Lung (tissue), 12 donors: ENCODE measurements around the gene NPHP4. TPM values are rescaled to one million over a fixed set of nuclear protein-coding genes. Genes with fewer than 3 reads are reported as not detected.

ENCODE experiments used
- ATAC-seq: fragments of 200-7000 bp; cut with Tn5 transposase; one replicate; pipeline ENCODE4 v1.9.1; 2020; ENCODE audit warnings: moderate number of reproducible peaks; ENCODE audit not compliant: insufficient read depth, low FRiP score
- DNase-seq, 3 donors: peaks; one replicate each; pipeline ENCODE4 v3.0.0-alpha.2; 2013 to 2017
- H3K27ac ChIP-seq, 2 donors: one replicate each; pipeline ENCODE4 v1.5.1; 2013; ENCODE audit warnings: mild to moderate bottlenecking in 2 of 2, moderate library complexity in 2 of 2, control low read depth in 1 of 2, inconsistent platforms in 1 of 2, low read depth in 1 of 2, low read length in 1 of 2
- H3K27me3 ChIP-seq, 3 donors: one replicate each; pipeline ENCODE4 v1.5.1; 2013; ENCODE audit warnings: low read length in 2 of 3; ENCODE audit not compliant: control insufficient read depth in 3 of 3, insufficient read depth in 3 of 3
- H3K36me3 ChIP-seq, 4 donors: one replicate each; pipeline ENCODE4 v1.5.1; 2013; ENCODE audit warnings: low read length in 4 of 4, mild to moderate bottlenecking in 1 of 4, moderate library complexity in 1 of 4; ENCODE audit not compliant: control insufficient read depth in 4 of 4, insufficient read depth in 4 of 4
- H3K4me1 ChIP-seq, 5 donors: one replicate each; pipeline ENCODE4 v1.5.1; 2013; ENCODE audit warnings: low read length in 5 of 5, mild to moderate bottlenecking in 2 of 5, moderate library complexity in 1 of 5; ENCODE audit not compliant: control insufficient read depth in 5 of 5, insufficient read depth in 5 of 5
- H3K4me3 ChIP-seq: one replicate; pipeline ENCODE4 v1.5.1; 2013; ENCODE audit warnings: mild to moderate bottlenecking, control low read depth, moderate library complexity
- H3K9ac ChIP-seq, 2 donors: one replicate each; pipeline ENCODE4 v1.5.1; 2013; ENCODE audit warnings: low read length in 2 of 2, control low read depth in 1 of 2; ENCODE audit not compliant: insufficient read depth in 1 of 2
- H3K9me3 ChIP-seq, 4 donors: one replicate each; pipeline ENCODE4 v1.5.1; 2013; ENCODE audit warnings: low read length in 3 of 4, mild to moderate bottlenecking in 1 of 4, moderate library complexity in 1 of 4; ENCODE audit not compliant: control insufficient read depth in 4 of 4, insufficient read depth in 3 of 4
- WGBS, 2 donors: extraction: QIAGEN DNeasy Blood & Tissue Kit; methylation state at CpG; one replicate each; pipeline ENCODE4 v1.1.7; 2013; 5-methylcytosine and 5-hydroxymethylcytosine counted together
- polyA plus RNA-seq, 2 donors: library from polyadenylated mRNA; stranded (reverse); fragments of 200-250 nt; gene quantifications; one replicate each; pipeline ENCODE4 v1.2.1, GENCODE V29; 2013
- total RNA-seq, 2 donors: library from RNA; depleted of rRNA in 1 of 2; stranded (reverse); fragments of >200 nt in 1 of 2; gene quantifications; one replicate each; pipeline ENCODE4 v1.2.1, GENCODE V29; 2014 to 2021
- TF ChIP-seq, protein P1 (sequence below): IDR thresholded peaks from 2 replicates; pipeline ENCODE4 v1.5.1; 2012; ENCODE audit warnings: mild to moderate bottlenecking; ENCODE audit errors: control extremely low read depth, extremely low read depth
- donor health status: control.
- donor health status: control.
- donor health status: Bipolar disorder and iron deficiency.
- donor health status: healthy.
- donor health status: DM: yes; HTN: yes; CAD: no.

Gene NPHP4
- total and polyA plus RNA-seq, 4 donors = 6.0 to 23.3 (median 11.1) TPM

- H3K9ac ChIP-seq = no peak overlapping the region
- 23 to 49% methylated on average over 10 of the region's 10 CpGs for WGBS, 2 donors
- peaks cover 0 to 21% (median 5%) of the 10 kb centered on the region in 3 donors for H3K27me3 ChIP-seq
- peaks cover 0 to 1% (median 0%) of the 10 kb centered on the region in 4 donors for H3K36me3 ChIP-seq
- no peaks in the 10 kb centered on the region for H3K9me3 ChIP-seq
- H3K27ac ChIP-seq = peak overlapping the region in 1 of 2 donors; percentile 48
- TF ChIP-seq, protein P1, sequence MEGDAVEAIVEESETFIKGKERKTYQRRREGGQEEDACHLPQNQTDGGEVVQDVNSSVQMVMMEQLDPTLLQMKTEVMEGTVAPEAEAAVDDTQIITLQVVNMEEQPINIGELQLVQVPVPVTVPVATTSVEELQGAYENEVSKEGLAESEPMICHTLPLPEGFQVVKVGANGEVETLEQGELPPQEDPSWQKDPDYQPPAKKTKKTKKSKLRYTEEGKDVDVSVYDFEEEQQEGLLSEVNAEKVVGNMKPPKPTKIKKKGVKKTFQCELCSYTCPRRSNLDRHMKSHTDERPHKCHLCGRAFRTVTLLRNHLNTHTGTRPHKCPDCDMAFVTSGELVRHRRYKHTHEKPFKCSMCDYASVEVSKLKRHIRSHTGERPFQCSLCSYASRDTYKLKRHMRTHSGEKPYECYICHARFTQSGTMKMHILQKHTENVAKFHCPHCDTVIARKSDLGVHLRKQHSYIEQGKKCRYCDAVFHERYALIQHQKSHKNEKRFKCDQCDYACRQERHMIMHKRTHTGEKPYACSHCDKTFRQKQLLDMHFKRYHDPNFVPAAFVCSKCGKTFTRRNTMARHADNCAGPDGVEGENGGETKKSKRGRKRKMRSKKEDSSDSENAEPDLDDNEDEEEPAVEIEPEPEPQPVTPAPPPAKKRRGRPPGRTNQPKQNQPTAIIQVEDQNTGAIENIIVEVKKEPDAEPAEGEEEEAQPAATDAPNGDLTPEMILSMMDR = no peak
- ATAC-seq = no peak
- H3K4me1 ChIP-seq = peaks cover 0 to 7% (median 0%) of the 10 kb centered on the region in 5 donors
- DNase-seq = no peak
- H3K4me3 ChIP-seq = no peak overlapping the region
These were observed 35.4 kb upstream of the NPHP4 start for GRCh38 chr1:6027591-6027990.

DNA sequence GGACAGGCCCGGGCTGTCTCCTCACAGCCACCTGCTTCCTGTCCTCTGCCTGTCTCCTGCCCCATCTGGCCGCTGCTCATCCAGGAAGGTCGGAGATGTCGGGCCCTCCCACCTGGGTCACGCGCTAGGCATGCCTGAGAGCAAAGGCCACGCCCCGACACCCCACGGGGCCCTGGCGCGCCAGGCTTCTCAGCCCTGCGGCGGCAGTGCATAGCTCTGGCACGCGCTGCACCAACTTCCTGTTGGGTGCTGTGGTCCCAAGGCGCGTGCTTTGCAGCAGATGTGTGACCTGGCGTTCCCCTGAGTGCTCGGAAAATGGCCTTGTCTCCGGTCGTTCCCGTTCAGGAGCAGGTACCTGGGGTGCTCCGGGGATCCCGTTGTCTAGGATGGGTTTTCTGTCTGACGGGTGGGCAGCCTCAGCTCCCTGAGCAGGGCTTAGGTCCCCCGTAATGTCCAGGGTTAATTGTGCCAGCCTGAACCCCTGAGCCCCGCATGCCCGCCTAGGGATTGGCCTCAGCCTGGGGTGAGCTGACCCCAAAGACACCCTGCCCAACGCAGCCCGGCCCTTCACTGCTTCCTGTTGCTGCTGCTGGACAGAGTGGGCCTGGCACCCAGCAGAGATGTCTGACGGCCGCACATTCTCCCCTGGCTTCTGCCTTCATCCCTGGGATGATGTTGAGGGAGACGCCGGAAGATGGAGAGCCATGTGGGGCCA, 34.0 kb upstream of the NPHP4 start:
- H3K9me3 ChIP-seq = no peaks in the 10 kb centered on the region
- ATAC-seq = peak; percentile 85
- no peak overlapping the region for H3K9ac ChIP-seq
- peaks cover 0 to 7% (median 0%) of the 10 kb centered on the region in 5 donors for H3K4me1 ChIP-seq
- peaks cover 0 to 21% (median 5%) of the 10 kb centered on the region in 3 donors for H3K27me3 ChIP-seq
- 10 to 20% methylated on average over 34 of the region's 34 CpGs for WGBS, 2 donors
- peaks cover 0 to 1% (median 0%) of the 10 kb centered on the region in 4 donors for H3K36me3 ChIP-seq
- peak in 2 of 3 donors; percentile 40 for DNase-seq
- peak overlapping the region in 1 of 2 donors; percentile 48 for H3K27ac ChIP-seq
- H3K4me3 ChIP-seq = peak overlapping the region; percentile 2
- TF ChIP-seq, protein P1 = no peak

DNA sequence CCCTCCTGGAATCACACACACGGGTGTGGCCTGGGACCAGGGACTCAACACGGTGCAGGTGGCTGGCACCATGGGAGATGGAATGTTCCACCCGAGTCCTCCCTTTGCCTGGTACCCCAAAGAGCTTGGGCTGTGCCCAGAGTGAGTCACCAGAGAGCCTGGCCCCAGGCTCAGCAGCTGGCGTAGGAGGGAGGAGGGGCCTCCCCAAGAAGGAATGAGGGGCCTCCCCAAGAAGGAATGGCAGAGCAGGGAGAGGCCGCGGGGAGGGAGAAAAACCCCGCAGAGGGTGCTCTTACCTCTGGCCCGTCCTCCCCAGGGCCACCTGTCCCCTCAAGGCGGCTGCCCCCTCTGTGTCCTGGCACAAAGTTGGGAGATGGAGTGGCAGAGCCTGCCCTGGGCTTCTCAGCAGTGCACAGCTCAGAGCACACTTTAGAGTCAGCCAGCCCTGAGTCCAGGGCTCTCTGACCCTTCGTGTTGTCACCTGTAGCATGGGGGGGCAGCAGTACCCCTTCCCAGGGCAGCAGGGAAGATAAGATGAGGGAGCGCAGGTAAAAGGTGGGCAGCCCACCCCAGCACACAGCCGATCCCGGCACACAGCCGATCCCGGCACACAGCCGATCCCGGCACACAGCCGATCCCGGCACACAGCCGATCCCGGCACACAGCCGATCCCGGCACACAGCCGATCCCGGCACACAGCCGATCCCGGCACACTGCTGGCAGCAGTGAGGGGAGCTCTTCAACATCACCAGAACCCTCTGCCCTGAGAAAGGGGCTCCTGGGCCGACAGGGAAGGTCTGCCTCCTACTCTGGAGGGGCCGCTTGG, 33.3 kb upstream of the NPHP4 start:
- H3K4me1 ChIP-seq = peaks cover 0 to 7% (median 0%) of the 10 kb centered on the region in 5 donors

More for the DNA sequence above, 33.3 kb upstream of the NPHP4 start:
- Histone ChIP-seq H3K9me3 (no peaks in the 10 kb centered on the region), H3K27me3 (peaks cover 0 to 21% (median 5%) of the 10 kb centered on the region in 3 donors), H3K36me3 (peaks cover 0 to 1% (median 0%) of the 10 kb centered on the region in 4 donors), H3K27ac (peak overlapping the region in 1 of 2 donors; percentile 43), H3K4me3 (no peak overlapping the region), H3K9ac (no peak overlapping the region)
- TF ChIP-seq, protein P1 = no peak
- WGBS, 2 donors = 41 to 52% methylated on average over 29 of the region's 29 CpGs
- DNase-seq (no peak), ATAC-seq (peak; percentile 15)
